DOHH2 (cell line): ENCODE data around the gene CTNNBL1.

Experiments
- H3F3A ChIP-seq: fragments of 200-600 bp; sonication (generic), shearing (Covaris generic); 2 replicates; pipeline ENCODE4 v1.6.0; 2016; ENCODE audit warnings: antibody characterized with exemption, mild to moderate bottlenecking; ENCODE audit not compliant: control insufficient read depth, insufficient read depth
- H3K27ac ChIP-seq: fragments of 200-600 bp; sonication (generic); 2 replicates; pipeline ENCODE4 v1.5.1; 2014; ENCODE audit warnings: low read depth, mild to moderate bottlenecking, low read length, moderate library complexity
- H3K27me3 ChIP-seq: fragments of 200-600 bp; sonication (generic); 2 replicates; pipeline ENCODE4 v1.6.1; 2014; ENCODE audit warnings: mild to moderate bottlenecking, low read length, mixed read lengths; ENCODE audit not compliant: control insufficient read depth
- H3K36me3 ChIP-seq: fragments of 200-600 bp; sonication (generic); 2 replicates; pipeline ENCODE4 v1.6.1; 2014; ENCODE audit warnings: mild to moderate bottlenecking, low read length, moderate library complexity, mixed read lengths; ENCODE audit not compliant: control insufficient read depth
- H3K4me1 ChIP-seq: fragments of 200-600 bp; sonication (generic); 2 replicates; pipeline ENCODE4 v1.6.1; 2014; ENCODE audit warnings: mild to moderate bottlenecking, low read length, mixed read lengths; ENCODE audit not compliant: control insufficient read depth
- H3K4me2 ChIP-seq: fragments of 200-600 bp; sonication (generic); 2 replicates; pipeline ENCODE4 v1.6.0; 2014; ENCODE audit warnings: mild to moderate bottlenecking, low read length, moderate library complexity
- H3K4me3 ChIP-seq: fragments of 200-600 bp; sonication (generic); 2 replicates; pipeline ENCODE4 v1.5.1; 2014; ENCODE audit warnings: mild to moderate bottlenecking, low read length, mixed read lengths
- H3K79me2 ChIP-seq: fragments of 200-600 bp; sonication (generic); 2 replicates; pipeline ENCODE4 v1.6.1; 2014; ENCODE audit warnings: mild to moderate bottlenecking, low read length, mixed read lengths; ENCODE audit not compliant: control insufficient read depth
- H3K9me2 ChIP-seq: fragments of 200-600 bp; sonication (generic); replicated peaks from 2 replicates; pipeline ENCODE4 v1.6.1; 2014; ENCODE audit warnings: mild to moderate bottlenecking, low read length, mixed read lengths; ENCODE audit not compliant: control insufficient read depth
- H3K9me3 ChIP-seq: fragments of 200-600 bp; sonication (generic); 2 replicates; pipeline ENCODE4 v1.6.1; 2014; ENCODE audit warnings: antibody characterized with exemption, low read length, mixed read lengths; ENCODE audit not compliant: control insufficient read depth, insufficient read depth
- H4K20me1 ChIP-seq: fragments of 200-600 bp; sonication (generic); 2 replicates; pipeline ENCODE4 v1.6.0; 2014; ENCODE audit warnings: low read depth, mild to moderate bottlenecking, antibody characterized with exemption, low read length, moderate library complexity; ENCODE audit not compliant: control insufficient read depth, insufficient read depth
- CTCF ChIP-seq: fragments of 200-600 bp; sonication (generic); IDR thresholded peaks from one replicate; pipeline ENCODE4 v1.5.1; 2014; ENCODE audit warnings: antibody characterized with exemption, mild to moderate bottlenecking, low read depth, low read length; ENCODE audit not compliant: poor library complexity, severe bottlenecking
- EZH2phosphoT487 ChIP-seq: fragments of 200-600 bp; sonication (generic); IDR thresholded peaks from 2 replicates; pipeline ENCODE4 v1.6.1; 2017; ENCODE audit warnings: borderline replicate concordance, mild to moderate bottlenecking, antibody characterized with exemption, low read length, moderate library complexity, mixed read lengths

Gene CTNNBL1

GRCh38 chr20:37770908-37771307 is 77.1 kb downstream of the CTNNBL1 start:
- H3K4me1 ChIP-seq, result peaks cover 4% of the 10 kb centered on the region
- no peaks in the 10 kb centered on the region for H3F3A ChIP-seq
- no peak for TF ChIP-seq CTCF
- H3K27me3 ChIP-seq, result no peaks in the 10 kb centered on the region
- H3K36me3 ChIP-seq, result peaks cover 16% of the 10 kb centered on the region
- H3K4me3 ChIP-seq, result no peak overlapping the region
- no peaks in the 10 kb centered on the region for H3K9me3 ChIP-seq
- peaks cover 5% of the 10 kb centered on the region; the same call in 1 of the 2 replicates for H4K20me1 ChIP-seq
- no peaks in the 10 kb centered on the region for H3K9me2 ChIP-seq
- H3K27ac ChIP-seq, result no peak overlapping the region
- H3K79me2 ChIP-seq, result no peaks in the 10 kb centered on the region
- H3K4me2 ChIP-seq, result no peak overlapping the region

- Histone ChIP-seq H3K36me3 (peaks cover 10% of the 10 kb centered on the region), H3F3A (no peaks in the 10 kb centered on the region), H3K27ac (no peak overlapping the region), H3K79me2 (no peaks in the 10 kb centered on the region), H3K9me3 (no peaks in the 10 kb centered on the region), H3K27me3 (no peaks in the 10 kb centered on the region), H3K9me2 (no peaks in the 10 kb centered on the region), H3K4me2 (no peak overlapping the region), H3K4me3 (no peak overlapping the region), H3K4me1 (peaks cover 9% of the 10 kb centered on the region), H4K20me1 (no peaks in the 10 kb centered on the region)
- TF ChIP-seq CTCF (no peak), EZH2phosphoT487 (no peak)
Observed at GRCh38 chr20:37773291-37773826, 79.5 kb downstream of the CTNNBL1 start.

- H3K4me2 ChIP-seq, result no peak overlapping the region
- H3K36me3 ChIP-seq, result peaks cover 13% of the 10 kb centered on the region
- no peaks in the 10 kb centered on the region for H3K9me2 ChIP-seq
- no peak overlapping the region for H3K27ac ChIP-seq
- H3K4me1 ChIP-seq, result peaks cover 9% of the 10 kb centered on the region
- H3K79me2 ChIP-seq, result no peaks in the 10 kb centered on the region
- H3K27me3 ChIP-seq, result no peaks in the 10 kb centered on the region
- H4K20me1 ChIP-seq, result no peaks in the 10 kb centered on the region
- no peaks in the 10 kb centered on the region for H3K9me3 ChIP-seq
- H3F3A ChIP-seq, result no peaks in the 10 kb centered on the region
- H3K4me3 ChIP-seq, result no peak overlapping the region
- TF ChIP-seq EZH2phosphoT487 (no peak), CTCF (no peak)
Observed at GRCh38 chr20:37774156-37774555, 80.3 kb downstream of the CTNNBL1 start.
